ENCODE data around the gene ZNF292. TPM values are rescaled to one million over a fixed set of nuclear protein-coding genes. Genes with fewer than 3 reads are reported as not detected.

Gene ZNF292
- total RNA-seq, 4 donors from 2014 or later: 18.5 to 61.8 (median 42.4) TPM

DNA sequence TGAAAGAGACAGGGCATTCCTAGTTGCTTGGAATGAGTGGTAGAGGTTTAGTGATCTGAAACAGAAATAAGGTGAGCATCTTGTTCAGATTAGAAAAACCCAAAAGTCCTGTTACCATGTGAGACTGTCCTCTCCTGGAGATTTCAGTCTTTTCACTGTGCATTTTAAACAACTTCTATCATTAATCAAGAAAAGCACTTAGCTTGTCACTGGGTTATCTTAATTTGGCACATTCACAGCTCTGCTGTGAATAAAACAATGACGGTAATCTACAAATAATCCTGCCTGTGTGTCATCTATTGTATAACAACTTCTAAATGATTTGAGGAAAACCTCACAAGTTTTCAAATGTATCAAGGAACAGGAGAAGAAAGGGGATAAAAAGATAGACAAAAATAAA lies 157.5 kb downstream of the ZNF292 start:
- H3K27me3 ChIP-seq: peaks cover 30% of the 10 kb centered on the region
- WGBS, 2 donors (ENCODE audit: low coverage in 1 of 2): 26 to 58% methylated on average over 1 of the region's 1 CpG
- DNase-seq: no peak
- no peak overlapping the region for H3K27ac ChIP-seq
- H3K9me3 ChIP-seq: no peaks in the 10 kb centered on the region
- no peak overlapping the region for H3K4me3 ChIP-seq
- intact Hi-C loops (cut with DNase I; ENCODE audit: low total_unique reads): no loop called here
- H3K36me3 ChIP-seq: no peaks in the 10 kb centered on the region
- H3K4me1 ChIP-seq: no peaks in the 10 kb centered on the region
- in situ Hi-C loops (cut with MboI; ENCODE audit: low pct_ligation_motif_present in 1 of 4, low pct_unique_long_range_greater_than_20kb in 1 of 4, low sequenced_read_pairs in 3 of 4): no loop called here
- TF ChIP-seq CTCF (IDR thresholded peaks at IDR 0.05): no peak
- no peak for TF ChIP-seq EP300 (IDR thresholded peaks at IDR 0.05; ENCODE audit: low read depth)
- no peak for TF ChIP-seq POLR2A (IDR thresholded peaks at IDR 0.05)
- TF ChIP-seq POLR2AphosphoS5 (IDR thresholded peaks at IDR 0.05): no peak

Other genes starting within 250 kb of the ZNF292 start
- gene HTR1E, start 218.0 kb upstream of the ZNF292 start, total RNA-seq: not detected
- gene CGA, start 60.5 kb upstream of the ZNF292 start, total RNA-seq: not detected
- 10 to 100 TPM; 14.2 to 20.5 (median 18.4) TPM for gene SMIM8, start 167.0 kb downstream of the ZNF292 start, total RNA-seq
- not detected for gene GJB7, start 173.7 kb downstream of the ZNF292 start, total RNA-seq
- gene C6orf163, start 189.2 kb downstream of the ZNF292 start, total RNA-seq: 10 to 100 TPM in 1 of 4 donors, 1 to 10 TPM in 3; 3.0 to 14.4 (median 6.6) TPM